Keratinocyte (primary cell): ENCODE results near the gene SRP68. TPM values are rescaled to one million over a fixed set of nuclear protein-coding genes. Genes with fewer than 3 reads are reported as not detected.

Experiments
- DNase-seq: peaks from one replicate; pipeline ENCODE4 v3.0.0-alpha.2; 2011; ENCODE audit warnings: low read depth, missing footprints, low spot score
- FAIRE-seq: peaks from 2 replicates; lab custom pipeline; 2011; peaks lifted over from hg19 to GRCh38; lab: Jason Lieb, UNC
- H2AFZ ChIP-seq: 2 replicates; pipeline ENCODE4 v1.6.0; 2012; ENCODE audit warnings: low read length, control low read depth, inconsistent platforms; ENCODE audit not compliant: control insufficient read depth
- H3K27ac ChIP-seq: 2 replicates; pipeline ENCODE4 v1.5.1; 2011; ENCODE audit warnings: low read length; ENCODE audit not compliant: control insufficient read depth, insufficient read depth
- H3K27me3 ChIP-seq: 3 replicates; pipeline ENCODE4 v1.6.0; 2011; ENCODE audit warnings: low read length; ENCODE audit not compliant: control insufficient read depth, insufficient read depth; ENCODE audit errors: extremely low read depth
- H3K36me3 ChIP-seq, 2 experiments: 2 replicates in 1 of 2; 3 replicates in 1 of 2; pipeline ENCODE4 v1.5.1; 2011; ENCODE audit warnings: low read length in 2 of 2, mild to moderate bottlenecking in 1 of 2; ENCODE audit not compliant: control insufficient read depth in 2 of 2, insufficient read depth in 2 of 2; ENCODE audit errors: extremely low read depth in 1 of 2
- H3K4me1 ChIP-seq: 3 replicates; pipeline ENCODE4 v1.5.1; 2011; ENCODE audit warnings: low read length; ENCODE audit not compliant: control insufficient read depth, insufficient read depth; ENCODE audit errors: extremely low read depth
- H3K4me2 ChIP-seq: 3 replicates; pipeline ENCODE4 v1.6.0; 2011; ENCODE audit warnings: low read depth, low read length; ENCODE audit not compliant: control insufficient read depth, insufficient read depth; ENCODE audit errors: extremely low read depth
- H3K4me3 ChIP-seq, 3 experiments: fragments of 200-600 bp in 1 of 3; sonication (generic) in 1 of 3; 2 replicates in 2 of 3; 3 replicates in 1 of 3; pipeline ENCODE4 v1.5.1; 2011 to 2016; ENCODE audit warnings: low read length in 3 of 3, mild to moderate bottlenecking in 3 of 3, control low read depth in 2 of 3, inconsistent platforms in 1 of 3, low read depth in 1 of 3, mixed read lengths in 1 of 3, mixed run types in 1 of 3, moderate library complexity in 1 of 3; ENCODE audit not compliant: control insufficient read depth in 2 of 3, insufficient read depth in 2 of 3; ENCODE audit errors: extremely low read depth in 1 of 3
- H3K79me2 ChIP-seq: 2 replicates; pipeline ENCODE4 v1.6.0; 2012; ENCODE audit warnings: low read length; ENCODE audit not compliant: control insufficient read depth, insufficient read depth
- H3K9ac ChIP-seq: 3 replicates; pipeline ENCODE4 v1.6.0; 2011; ENCODE audit warnings: low read length; ENCODE audit not compliant: control insufficient read depth, insufficient read depth; ENCODE audit errors: extremely low read depth
- H3K9me1 ChIP-seq: 3 replicates; pipeline ENCODE4 v1.6.0; 2011; ENCODE audit warnings: low read length; ENCODE audit not compliant: control insufficient read depth, insufficient read depth; ENCODE audit errors: extremely low read depth
- H3K9me3 ChIP-seq: 2 replicates; pipeline ENCODE4 v1.5.1; 2012; ENCODE audit warnings: low read depth, low read length; ENCODE audit not compliant: control insufficient read depth
- H4K20me1 ChIP-seq: 3 replicates; pipeline ENCODE4 v1.6.0; 2011; ENCODE audit warnings: low read length; ENCODE audit not compliant: control insufficient read depth, insufficient read depth; ENCODE audit errors: extremely low read depth
- EZH2 ChIP-seq: IDR thresholded peaks from one replicate; pipeline ENCODE4 v1.6.1; 2012; ENCODE audit warnings: inconsistent platforms, mild to moderate bottlenecking, low read length, moderate library complexity
- dilution Hi-C: fragments of 300-500 bp; cut with MboI; formaldehyde crosslinking; loops from one replicate; pipeline ENCODE4 v1.7.0; 2020; ENCODE audit warnings: low sequenced_read_pairs; ENCODE audit not compliant: extremely low pct_ligation_motif_present
- polyA plus RNA-seq, 5 experiments: library from polyadenylated mRNA; depleted of rRNA in 3 of 5; stranded (reverse) in 3 of 5; stranded (forward) in 1 of 5; unstranded in 1 of 5; fragments of >200 nt; gene quantifications; 1 replicate in 1 of 5; 2 replicates in 3 of 5; 3 replicates in 1 of 5; pipeline versions ENCODE4 v1.2.1 to v1.2.3, GENCODE V29; 2011 to 2012; ENCODE audit warnings: missing spikeins in 2 of 5, low read depth in 1 of 5, low replicate concordance in 1 of 5
- TF ChIP-seq, protein P1 (sequence below), 3 experiments: IDR thresholded peaks in 1 of 3; conservative IDR thresholded peaks in 1 of 3; optimal IDR thresholded peaks in 1 of 3; 2 replicates in 2 of 3; 3 replicates in 1 of 3; pipeline versions ENCODE3 to v1.5.1; 2011; ENCODE audit warnings: low read length in 3 of 3, mild to moderate bottlenecking in 3 of 3, moderate library complexity in 2 of 3, control low read depth in 1 of 3, inconsistent platforms in 1 of 3; ENCODE audit not compliant: insufficient read depth in 2 of 3; ENCODE audit errors: extremely low read depth in 1 of 3

Gene SRP68
- polyA plus RNA-seq, 1 donor (not counting 4 experiments of a cell fraction or from before 2014, with no cell fraction given): 81.3 TPM

DNA sequence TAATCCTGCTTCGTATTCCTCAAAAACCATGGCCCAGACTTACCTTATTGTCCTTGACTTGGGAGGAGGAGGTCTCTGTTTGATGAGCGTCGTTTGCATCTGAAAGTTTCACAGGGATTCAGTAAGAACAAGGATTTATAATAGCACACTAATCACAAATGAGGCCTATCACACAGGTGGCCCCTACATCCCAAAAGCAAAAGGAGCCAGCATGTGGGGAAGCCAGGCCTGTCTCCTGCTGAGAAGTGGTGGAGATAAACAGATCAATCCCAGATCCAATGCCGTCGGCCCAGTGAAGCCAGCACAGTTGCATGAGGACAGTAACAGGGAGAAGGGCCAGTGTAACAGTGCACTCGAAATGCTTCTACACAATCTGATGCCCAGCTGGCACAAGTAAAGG, 31.9 kb downstream of the SRP68 start:
- no peak overlapping the region for H2AFZ ChIP-seq
- no peak overlapping the region for H3K27ac ChIP-seq
- H3K4me3 ChIP-seq: no peak overlapping the region
- no peaks in the 10 kb centered on the region for H3K9me3 ChIP-seq
- no peak overlapping the region for H3K9ac ChIP-seq
- no peaks in the 10 kb centered on the region for H4K20me1 ChIP-seq
- dilution Hi-C loops: no loop called here
- H3K79me2 ChIP-seq: no peaks in the 10 kb centered on the region
- DNase-seq (no peak), FAIRE-seq (no peak)
- H3K9me1 ChIP-seq: no peaks in the 10 kb centered on the region
- no peak overlapping the region for H3K4me2 ChIP-seq
- peaks cover 43 to 60% of the 10 kb centered on the region in 2 experiments for H3K36me3 ChIP-seq
- H3K4me1 ChIP-seq: no peaks in the 10 kb centered on the region
- H3K27me3 ChIP-seq: no peaks in the 10 kb centered on the region
- TF ChIP-seq EZH2: no peak
- TF ChIP-seq, protein P1, sequence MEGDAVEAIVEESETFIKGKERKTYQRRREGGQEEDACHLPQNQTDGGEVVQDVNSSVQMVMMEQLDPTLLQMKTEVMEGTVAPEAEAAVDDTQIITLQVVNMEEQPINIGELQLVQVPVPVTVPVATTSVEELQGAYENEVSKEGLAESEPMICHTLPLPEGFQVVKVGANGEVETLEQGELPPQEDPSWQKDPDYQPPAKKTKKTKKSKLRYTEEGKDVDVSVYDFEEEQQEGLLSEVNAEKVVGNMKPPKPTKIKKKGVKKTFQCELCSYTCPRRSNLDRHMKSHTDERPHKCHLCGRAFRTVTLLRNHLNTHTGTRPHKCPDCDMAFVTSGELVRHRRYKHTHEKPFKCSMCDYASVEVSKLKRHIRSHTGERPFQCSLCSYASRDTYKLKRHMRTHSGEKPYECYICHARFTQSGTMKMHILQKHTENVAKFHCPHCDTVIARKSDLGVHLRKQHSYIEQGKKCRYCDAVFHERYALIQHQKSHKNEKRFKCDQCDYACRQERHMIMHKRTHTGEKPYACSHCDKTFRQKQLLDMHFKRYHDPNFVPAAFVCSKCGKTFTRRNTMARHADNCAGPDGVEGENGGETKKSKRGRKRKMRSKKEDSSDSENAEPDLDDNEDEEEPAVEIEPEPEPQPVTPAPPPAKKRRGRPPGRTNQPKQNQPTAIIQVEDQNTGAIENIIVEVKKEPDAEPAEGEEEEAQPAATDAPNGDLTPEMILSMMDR (optimal IDR thresholded peaks at IDR 0.05 in 1 of 3, IDR thresholded peaks at IDR 0.05 in 1 of 3, conservative IDR thresholded peaks at IDR 0.05 in 1 of 3; ENCODE audit: extremely low read depth in 1 of 3, insufficient read depth in 2 of 3, low read length in 3 of 3): no peak

DNA sequence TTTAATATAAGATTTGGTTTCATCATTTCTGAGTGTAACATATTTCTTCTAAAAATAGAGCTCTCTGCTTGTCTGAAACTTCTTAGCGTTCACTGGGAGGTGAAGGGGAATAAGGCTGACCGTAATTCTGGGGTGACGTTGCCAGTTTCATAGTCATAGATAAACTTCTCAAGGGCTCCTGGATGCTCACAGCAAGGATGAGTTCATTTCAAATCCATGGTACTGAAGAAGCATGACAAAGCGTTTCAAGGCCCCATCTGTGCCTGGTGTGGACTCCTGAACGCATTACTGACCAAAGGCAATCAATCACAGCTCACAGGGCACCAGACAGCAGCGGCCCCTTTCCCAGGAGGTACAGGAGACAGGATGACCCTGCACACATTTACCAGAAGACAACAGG, 33.2 kb downstream of the SRP68 start:
- Histone ChIP-seq H3K27ac (no peak overlapping the region), H2AFZ (no peak overlapping the region), H3K4me3 (no peak overlapping the region), H3K9me3 (no peaks in the 10 kb centered on the region), H3K4me2 (no peak overlapping the region), H3K9me1 (no peaks in the 10 kb centered on the region), H3K4me1 (no peaks in the 10 kb centered on the region), H3K36me3 (peaks cover 39 to 54% of the 10 kb centered on the region in 2 experiments), H4K20me1 (no peaks in the 10 kb centered on the region), H3K79me2 (no peaks in the 10 kb centered on the region), H3K9ac (no peak overlapping the region), H3K27me3 (no peaks in the 10 kb centered on the region)
- TF ChIP-seq, protein P1 (optimal IDR thresholded peaks at IDR 0.05 in 1 of 3, IDR thresholded peaks at IDR 0.05 in 1 of 3, conservative IDR thresholded peaks at IDR 0.05 in 1 of 3; ENCODE audit: extremely low read depth in 1 of 3, insufficient read depth in 2 of 3, low read length in 3 of 3): no peak
- no peak for TF ChIP-seq EZH2
- DNase-seq (no peak), FAIRE-seq (no peak)
- dilution Hi-C loops: no loop called here
